GM20431 (cell line): Measurements from ENCODE around the gene RFTN1.
"Not testable (repeated sequence)": the region's sequence is repeated elsewhere in the genome, so short reads cannot be mapped to it uniquely, and the experiment has no call there.

Experiments used
- in situ Hi-C: fragments of 300-500 bp; cut with MseI, MboI; formaldehyde crosslinking; loops from one replicate; pipeline ENCODE4 v1.15.0; 2020; ENCODE audit warnings: low sequenced_read_pairs; ENCODE audit not compliant: unreplicated experiment

The RFTN1 gene

DNA sequence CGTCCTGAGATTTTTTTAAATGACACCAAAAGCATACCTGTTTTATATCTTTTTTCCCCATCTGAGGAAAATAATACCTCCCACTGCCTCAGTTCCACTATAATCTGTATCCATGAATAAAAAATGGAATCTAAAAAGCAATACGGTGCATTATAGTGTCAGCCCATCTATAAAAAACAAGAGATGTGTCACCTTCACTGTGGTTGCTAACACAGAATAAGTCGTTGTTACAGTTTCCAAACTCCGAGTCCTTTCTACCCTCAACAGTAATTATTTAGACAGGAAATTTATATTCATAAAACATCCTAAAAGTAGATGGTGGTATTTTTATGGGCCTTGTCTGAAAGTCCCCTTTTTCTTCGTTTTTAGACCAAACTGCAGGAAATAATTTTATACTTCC, 19.4 kb downstream of the RFTN1 start:
- in situ Hi-C loops, result no loop called here

DNA sequence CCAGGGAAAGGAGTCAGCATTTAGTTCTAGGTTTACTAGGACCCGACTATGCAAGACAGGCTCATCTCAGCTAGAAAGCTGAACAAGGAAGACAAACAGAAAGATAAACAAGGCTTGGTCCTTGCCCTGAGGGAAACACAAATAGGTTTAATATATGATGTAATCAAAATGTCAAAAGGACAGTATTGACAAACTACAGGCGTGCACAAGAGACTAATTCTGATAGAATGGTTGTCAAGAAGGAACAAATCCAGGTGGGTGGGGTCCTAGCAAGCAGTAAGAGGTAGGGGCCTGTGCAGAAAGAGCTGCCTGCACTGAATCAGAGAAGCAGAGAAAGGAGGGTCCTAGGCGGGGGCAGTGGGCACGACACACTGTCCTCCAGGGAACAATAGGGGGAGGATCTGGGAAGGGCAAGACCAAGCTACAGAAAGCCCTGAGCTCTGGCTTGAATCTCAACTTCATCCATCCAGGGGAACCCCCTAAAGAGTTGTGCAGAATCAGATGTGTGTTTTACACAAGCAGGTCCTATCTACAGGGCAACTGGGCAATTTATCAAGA, 23.4 kb downstream of the RFTN1 start:
- in situ Hi-C loops, result no loop called here

DNA sequence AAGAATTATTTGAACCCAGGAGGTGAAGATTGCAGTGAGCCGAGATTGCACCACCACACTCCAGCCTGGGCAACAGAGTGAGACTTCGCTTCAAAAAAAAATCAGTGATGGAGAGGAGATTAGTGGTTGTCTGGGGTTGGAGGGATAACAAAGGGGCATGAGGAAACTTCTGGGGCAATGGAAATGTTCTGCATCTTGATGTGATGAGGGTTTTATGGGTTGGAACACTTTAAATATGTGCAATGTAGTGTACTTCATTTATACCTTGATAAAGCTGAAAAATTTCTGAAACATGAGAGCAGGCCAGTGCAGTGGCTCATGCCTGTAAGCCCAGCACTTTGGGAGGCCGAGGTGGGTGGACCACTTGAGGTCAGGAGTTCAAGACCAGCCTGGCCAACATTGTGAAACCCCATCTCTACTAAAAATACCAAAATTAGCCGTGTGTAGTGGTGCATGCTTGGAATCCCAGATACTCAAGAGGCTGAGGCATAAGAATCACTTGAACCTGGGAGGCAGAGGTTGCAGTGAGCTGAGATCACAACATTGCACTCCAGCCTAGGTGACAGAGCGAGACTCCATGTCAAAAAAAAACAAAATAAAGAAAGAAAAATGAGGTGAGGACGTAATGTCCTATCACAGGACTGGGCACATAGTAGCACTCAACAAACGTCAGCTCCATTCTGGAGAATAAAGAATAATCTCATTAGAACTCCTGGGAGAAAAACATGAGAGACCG, 24.0 kb downstream of the RFTN1 start:
- in situ Hi-C loops, result not testable (repeated sequence)

DNA sequence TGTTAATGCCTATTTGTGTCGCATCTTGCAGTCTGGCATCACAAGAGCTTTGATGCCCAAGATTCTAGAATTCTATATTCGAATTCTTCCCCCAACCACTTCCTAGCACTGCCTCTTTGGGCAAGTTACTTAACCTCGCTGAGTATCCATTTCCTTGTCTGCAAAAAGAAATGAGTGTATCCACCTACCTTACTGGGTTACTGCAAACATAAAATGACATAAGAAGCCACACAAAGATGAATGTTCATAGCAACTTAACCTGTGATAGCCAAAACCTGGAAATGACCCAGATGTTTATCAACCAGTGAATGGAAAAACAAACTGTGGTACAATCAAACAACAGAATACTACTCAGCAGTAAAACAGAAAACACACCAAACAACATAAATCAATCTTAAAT, 24.9 kb downstream of the RFTN1 start:
- in situ Hi-C loops, result no loop called here

DNA sequence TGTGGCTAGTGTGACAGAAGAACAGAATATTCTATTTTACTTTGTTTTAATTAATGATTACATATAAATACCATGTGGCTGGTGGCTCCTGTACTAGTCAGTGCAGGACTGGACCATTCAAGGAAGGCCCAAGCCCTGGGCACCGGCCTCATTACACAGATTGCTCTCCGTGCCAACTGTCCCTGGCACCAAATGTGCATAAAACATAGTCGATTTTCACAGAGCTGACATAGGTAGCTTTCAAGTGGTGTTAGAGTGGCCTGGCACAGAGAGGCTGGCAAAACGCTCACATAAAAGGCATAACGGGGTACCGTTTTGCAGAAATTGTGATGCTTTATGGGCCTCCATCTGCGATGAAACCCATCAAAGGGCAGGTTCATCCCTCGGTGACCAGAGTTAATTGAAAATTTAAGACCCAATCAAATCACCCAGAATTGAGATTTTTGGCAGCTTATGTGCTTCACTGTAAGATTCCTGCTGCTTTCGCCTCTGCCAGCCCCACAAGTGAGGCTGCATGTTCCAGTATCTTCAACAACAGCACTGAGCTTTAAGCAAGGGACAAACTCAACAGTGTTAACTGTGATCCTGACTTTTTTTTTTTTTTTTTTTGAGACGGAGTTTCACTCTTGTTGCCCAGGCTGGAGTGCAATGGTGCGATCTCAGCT, 25.9 kb downstream of the RFTN1 start:
- in situ Hi-C loops, result no loop called here

DNA sequence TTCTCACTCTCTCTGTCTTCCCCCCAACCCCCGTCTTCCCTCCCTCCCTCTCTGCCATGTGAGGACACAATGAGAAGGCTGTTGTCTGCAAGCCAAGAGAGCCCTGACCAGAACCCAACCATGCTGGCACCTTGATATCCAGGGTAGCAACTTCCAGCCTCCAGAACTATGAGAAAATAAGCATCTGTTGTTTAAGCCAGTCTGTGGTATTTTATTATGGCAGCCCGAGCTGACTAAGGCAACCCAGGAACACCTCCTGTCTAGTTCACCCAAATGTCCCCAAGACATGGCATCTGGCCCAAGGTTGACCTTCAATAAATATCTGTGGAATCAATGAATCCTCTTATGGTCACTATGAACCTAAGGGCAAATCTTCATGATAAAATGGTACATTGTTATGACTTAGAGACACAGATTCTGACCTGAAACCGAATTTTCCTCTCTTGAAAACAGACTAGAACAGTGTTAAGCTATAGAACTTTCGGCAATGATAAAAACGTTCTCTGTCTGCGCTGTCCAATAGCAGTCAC, 26.5 kb downstream of the RFTN1 start:
- in situ Hi-C loops, result no loop called here

DNA sequence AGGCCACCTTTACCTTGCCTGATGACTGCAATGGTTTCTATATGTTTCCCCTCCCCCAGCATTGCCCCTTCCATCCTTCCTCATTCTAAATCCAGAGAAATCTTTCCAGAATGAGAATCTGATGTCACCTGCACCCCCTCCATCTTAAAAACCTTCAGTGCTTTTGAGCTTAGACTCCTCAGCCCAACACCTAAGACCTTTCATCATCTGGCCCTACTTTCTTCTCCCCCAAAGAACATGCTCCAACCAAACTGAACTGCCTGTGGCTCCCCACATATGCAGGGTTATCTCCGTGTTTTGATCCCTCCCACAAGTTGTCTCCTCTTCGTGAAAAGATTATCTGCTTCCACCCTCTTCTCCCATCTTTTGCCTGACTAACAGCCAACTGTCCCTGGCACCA, 27.3 kb downstream of the RFTN1 start:
- in situ Hi-C loops, result no loop called here

DNA sequence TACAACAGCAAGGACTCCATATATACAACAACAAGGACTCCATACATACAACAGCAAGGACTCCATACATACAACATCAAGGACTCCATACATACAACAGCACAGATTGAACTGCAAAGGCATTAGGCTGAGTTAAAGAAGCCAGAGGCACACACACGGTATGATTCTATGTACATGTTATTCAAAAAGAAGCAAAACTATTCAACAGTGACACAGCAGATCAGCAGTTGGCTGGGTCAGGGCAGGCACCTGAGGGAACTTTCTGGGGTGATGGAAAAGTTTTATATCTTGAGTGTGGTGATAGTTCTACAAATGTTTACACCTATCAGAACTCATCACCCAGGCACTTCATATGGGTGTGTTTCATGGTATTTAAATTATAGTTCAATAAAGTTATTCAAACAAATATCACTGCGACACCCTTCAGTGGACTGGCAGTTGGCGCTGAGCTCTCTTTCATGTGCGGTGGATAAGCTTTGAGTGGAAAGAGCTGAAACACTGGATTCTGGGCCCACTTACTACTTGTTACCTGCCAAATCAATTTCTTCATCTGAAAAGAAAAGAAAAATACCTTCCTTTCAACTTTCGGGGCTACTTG, 28.0 kb downstream of the RFTN1 start:
- in situ Hi-C loops, result no loop called here

DNA sequence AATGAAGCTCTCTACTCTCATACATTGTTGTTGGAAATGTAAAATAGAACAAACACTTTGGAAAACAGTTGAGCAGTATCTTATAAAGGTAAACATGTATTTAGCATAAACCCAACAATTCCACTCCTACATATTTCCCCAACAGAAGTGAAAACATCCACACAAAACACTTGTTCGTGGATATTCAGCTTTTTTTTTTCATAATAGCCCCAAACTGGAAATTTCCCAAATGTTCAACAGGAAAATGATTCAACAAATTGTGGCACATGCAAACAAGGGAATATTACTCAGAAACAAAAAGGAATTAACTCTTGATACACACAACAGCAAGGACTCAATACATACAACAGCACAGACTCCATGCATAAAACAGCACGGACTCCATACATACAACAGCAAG, 28.5 kb downstream of the RFTN1 start:
- in situ Hi-C loops, result no loop called here

DNA sequence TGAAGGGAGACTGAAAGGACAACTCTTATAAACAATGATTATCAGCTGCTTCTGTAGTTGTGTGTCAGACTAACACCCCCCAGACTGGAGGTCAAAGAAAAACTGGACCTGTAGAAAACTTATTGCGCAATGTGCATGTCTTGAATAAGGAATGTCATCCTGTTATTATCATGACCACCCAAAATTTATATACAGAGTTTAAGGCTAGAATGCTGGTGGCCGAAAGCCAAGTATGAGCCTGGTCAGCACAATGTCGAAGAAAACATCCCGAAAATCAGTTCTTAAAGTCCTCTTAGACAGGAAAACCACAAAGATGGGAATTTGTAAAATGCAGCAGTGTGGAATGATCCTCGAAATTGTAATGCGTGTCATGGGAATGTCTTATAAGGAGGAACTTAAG, 29.3 kb downstream of the RFTN1 start:
- in situ Hi-C loops, result no loop called here

DNA sequence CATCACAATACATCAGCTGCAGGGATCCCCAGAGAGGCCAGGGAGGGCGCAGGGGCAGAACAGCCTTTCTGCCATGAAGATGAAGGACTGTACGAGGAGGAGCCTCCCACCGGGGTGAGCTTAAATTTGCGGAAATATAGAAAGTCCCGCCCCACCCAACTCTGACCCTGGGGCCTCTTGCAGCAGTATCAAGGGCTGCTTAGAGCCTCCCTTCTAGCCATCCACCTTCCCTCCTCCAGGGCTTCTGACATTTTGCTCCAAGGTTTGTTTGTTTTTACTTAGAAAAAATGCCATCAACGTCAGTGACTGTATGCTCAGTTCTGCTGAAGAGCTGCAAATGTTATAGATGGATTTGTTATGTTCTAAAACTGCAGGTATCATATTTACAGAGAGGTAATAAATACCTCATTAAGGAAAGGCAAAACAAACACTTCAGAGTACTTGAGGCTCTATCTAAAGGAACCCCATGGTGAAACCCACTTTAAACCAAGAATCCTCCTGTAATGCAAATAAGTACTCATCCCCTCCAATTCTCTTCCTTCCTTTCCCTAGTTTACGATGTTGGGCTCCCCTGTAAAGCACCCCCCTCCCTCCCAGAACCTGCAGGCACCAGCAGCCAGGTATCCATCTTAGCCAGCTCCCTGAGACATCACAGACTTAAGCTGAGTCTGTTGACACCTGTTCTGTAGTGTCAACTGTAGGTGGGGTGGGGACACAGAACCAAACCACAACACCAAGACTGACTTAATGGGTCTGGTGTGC, 30.5 kb downstream of the RFTN1 start:
- in situ Hi-C loops, result no loop called here

DNA sequence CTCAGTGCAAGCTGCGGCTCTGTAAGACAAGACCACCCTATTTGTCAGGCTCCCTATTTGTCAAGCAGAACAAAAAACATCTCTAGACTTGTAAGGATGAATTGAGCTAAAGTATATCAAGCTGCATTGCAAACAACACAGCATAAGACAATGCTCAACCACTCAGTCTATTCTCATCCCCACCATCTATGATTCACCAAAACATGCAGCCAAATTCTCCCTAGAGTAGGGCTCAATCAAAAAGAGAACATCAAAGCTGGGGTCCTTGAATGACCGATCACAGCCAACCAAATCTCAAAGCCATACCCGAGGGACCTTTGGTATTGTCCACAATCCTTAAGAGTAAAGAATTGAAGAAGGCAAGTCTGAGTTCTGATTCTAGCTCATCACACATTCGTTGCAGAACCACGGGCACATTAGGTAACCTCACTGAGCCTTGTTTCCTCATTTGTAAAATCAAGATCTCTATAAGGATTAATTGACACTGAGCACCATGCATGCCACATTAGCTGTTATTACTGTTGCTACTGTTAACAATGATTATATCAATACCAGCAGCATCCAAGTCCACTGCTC, 31.2 kb downstream of the RFTN1 start:
- in situ Hi-C loops, result no loop called here

DNA sequence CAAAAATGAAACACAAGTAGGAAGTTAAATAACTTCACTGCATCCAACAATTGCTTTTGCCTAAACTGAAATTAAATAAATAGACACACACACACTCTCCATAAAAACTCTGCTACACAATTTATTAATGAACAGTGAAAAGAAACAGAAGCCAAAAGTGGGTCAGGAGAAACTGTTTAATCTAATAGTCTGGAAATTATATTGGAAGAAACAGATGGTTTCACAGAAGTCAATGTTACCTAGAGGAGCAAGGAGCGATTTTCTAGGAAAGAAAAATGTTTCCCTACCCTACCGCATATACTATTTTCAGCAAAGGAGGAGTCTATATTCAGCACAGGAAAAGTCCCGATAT, 32.0 kb downstream of the RFTN1 start:
- in situ Hi-C loops, result no loop called here

DNA sequence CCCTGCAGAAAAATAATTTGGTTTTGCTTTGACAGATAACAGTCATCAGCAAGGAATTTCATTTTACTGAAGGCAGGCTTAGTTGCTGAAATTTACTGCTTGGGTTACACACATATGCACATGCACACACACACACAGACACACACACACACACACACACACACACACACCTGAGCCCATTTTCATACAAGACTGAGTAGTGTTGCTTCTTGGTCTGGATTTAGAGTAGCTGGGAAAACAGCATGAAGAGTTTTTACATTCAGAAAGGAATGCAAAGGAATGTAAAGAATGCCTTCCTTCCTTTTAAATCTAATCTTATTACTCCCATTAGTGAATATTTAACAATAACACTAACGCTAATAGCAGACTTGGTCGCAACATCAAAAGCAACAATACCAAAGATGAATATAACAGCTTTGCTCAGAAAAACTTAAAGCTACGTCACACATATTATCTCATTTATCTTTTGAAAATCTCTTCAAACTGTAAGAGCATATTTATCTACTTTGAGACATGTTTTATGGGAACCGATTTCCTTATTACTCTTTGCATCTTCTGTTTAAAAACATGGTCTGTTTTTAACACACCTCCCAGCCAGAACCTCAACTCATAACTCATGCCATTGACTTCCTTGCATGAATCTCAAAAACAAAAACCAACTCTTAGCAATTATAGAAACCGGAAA, 32.5 kb downstream of the RFTN1 start:
- in situ Hi-C loops, result no loop called here

DNA sequence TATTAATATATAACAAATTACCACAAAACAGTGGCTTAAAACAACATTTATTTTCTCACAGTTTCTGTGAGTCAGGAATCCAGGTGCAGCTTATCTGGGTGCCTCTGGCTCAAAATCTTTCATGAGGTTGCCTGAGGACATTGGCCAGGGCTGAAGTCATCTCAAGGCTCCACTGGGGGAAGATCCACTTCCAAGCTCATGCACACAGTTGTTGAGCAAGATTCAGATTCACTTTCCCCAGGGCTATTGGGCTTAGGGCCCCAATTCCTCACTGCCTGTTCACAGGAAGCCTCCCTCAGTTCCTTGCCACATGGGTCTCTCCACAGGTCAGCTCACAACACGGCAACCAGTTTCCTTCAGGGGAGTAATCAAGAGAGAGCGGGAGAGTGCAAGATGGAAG, 35.0 kb downstream of the RFTN1 start:
- in situ Hi-C loops, result no loop called here

DNA sequence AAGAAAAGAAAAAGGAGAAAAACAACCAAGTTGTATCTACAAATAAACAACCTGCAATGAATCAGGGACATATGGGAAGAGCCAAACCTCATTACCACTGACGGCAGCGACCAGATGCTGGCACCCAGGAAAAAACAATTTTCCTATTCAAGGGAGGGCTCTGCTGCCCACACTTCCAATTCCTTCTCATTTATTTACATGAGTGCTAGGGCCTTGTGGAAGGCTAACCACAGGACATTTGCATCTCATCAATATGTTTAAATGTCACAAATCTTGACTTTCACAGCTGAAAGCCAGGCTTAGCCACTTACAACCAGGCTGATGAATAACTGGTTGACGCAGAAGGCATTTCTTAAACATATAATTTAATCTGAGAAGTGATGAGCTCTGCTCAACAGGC, 36.0 kb downstream of the RFTN1 start:
- in situ Hi-C loops, result no loop called here

DNA sequence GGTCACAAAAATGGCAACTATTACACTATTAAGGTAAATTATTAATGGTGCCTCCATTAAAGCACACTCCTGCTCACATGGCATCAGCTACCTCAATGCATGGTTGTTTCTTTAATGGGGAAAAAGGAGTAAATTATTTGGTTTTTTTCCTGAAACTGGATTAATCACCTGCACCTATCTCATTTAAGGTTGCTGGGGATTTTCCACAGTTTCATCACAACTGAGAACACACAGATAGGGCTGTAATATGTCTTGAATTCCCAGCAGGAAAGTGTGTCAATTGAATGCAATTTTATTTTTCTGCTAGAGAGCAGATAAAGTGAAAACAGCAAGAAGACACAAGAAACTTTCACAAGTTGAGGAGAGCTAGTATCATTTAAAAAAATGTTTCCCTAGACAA, 36.4 kb downstream of the RFTN1 start:
- in situ Hi-C loops, result no loop called here

DNA sequence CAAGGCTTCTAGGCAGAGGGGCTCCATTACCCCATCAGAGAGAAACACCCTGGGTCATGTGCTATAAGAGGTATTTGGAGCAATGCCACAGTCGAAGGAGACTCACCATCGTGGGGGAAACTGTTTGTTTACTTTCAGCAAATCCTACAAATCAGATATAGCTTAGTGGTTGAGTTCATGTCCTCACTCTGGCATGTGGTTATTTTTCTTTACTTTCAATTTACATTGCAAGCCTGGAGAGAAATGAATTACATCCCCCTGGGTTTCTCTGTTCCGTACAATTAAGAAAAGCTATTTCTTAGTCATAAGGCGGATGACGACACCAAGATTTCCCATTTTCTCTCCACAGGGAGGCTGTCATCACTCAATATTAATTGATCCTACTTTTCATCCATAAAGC, 36.9 kb downstream of the RFTN1 start:
- in situ Hi-C loops, result no loop called here

DNA sequence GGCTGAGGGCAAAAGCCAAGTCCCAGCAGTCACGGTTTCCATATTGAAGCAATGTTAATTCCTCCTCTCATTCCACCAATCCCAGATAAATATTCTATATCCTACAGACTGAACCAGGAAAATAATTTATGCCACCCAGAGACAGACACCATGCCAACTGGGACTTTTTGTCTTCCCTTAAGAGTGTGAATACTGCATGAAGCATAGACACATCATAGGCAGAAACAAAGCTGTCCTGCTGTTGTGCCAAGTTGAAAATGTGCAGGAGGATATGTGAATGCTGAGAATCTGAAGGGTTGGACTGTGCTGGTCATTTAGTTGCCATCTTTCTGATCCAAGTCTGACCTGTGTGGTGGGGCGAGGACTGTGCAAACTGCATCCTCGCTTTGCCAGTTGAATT, 37.7 kb downstream of the RFTN1 start:
- in situ Hi-C loops, result no loop called here

DNA sequence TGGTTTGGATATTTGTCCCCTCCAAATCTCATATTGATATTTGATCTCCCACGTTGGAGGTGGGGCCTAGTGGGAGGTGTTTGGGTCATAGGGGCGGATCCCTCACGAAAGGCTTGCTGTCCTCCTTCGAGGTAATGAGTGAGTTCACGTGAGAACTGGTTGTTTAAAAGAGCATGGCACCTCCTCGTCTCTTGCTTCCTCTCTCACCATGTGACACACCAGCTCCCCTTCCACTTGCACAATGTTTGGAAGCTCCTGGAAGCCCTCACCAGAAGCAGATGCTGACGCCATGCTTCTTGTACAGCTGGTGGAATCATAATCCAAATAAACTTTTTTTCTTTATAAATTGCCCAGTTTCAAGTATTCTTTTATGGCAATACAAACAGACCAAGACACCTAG, 38.6 kb downstream of the RFTN1 start:
- in situ Hi-C loops, result no loop called here
